Activated T-cell treated with anti-CD3 and anti-CD28 coated beads for 24 hours (primary cell): ENCODE data around the gene ST8SIA1.

Source experiments
- DNase-seq: peaks from one replicate; pipeline ENCODE4 v3.0.0-alpha.2; 2020; ENCODE audit warnings: low read depth

Gene ST8SIA1

GRCh38 chr12:22234561-22234960 lies 99.9 kb downstream of the ST8SIA1 start:
- DNase-seq, result no peak

GRCh38 chr12:22231836-22232235 lies 102.7 kb downstream of the ST8SIA1 start:
- no peak for DNase-seq

DNA sequence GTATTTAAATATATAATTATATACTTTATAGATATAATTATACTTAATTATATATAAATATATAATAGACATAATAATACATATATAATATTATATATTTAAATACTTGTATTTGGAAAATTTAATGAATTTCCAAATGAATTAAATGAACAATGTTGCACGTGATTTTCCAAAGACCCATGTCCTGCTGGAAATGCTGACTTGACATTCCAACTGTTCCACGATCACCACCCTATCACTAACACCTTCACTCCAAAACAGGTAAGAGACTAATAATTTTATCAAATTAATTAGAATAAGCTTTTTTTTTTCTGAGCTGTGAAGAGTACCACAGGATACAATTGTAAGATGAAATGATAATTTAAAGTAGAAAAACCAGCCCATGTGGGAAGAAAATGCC lies 103.4 kb downstream of the ST8SIA1 start:
- no peak for DNase-seq

- no peak for DNase-seq
Observed at GRCh38 chr12:22230280-22230794, 104.2 kb downstream of the ST8SIA1 start.

- DNase-seq, result no peak
Observed at GRCh38 chr12:22229652-22230279, 104.7 kb downstream of the ST8SIA1 start.

DNA sequence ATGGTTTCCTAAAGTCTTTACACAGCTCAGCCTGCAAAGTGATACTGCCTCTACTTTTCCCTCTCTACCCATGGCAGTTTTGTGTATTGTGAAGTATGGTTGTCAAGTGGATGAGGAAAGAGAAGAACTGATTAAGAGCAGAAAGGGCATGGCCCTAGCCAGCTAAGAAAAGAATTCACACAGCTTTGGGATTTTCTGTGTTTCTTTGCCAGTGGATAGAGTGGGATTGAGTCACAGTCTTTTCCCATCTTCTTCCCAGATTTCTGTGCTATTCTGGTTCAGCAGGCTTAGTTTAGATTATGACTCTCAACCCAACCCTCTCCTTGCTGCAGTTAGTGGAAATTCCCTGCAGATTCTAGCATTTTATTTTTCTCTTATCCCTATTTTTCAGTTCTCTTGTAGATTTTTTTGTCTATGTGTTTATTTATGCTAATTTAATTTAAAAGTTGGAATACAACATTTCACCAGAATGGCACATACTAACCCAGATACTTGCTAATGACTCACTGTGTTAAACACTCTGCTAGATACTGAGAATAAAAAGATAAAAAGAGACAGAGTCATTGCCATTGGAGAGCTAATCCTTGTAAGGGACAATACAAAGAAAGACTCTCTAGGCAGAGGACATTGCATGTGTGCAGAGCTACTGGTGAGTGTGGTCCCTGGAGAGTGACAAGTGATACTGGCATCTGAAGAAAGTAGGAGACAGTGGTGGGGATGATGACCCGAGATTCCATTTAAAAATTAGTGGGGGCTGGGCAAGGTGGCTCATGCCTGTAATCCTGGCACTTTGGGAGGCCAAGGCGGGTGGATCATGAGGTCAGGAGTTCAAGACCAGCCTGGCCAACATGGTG lies 106.3 kb downstream of the ST8SIA1 start:
- no peak for DNase-seq

DNA sequence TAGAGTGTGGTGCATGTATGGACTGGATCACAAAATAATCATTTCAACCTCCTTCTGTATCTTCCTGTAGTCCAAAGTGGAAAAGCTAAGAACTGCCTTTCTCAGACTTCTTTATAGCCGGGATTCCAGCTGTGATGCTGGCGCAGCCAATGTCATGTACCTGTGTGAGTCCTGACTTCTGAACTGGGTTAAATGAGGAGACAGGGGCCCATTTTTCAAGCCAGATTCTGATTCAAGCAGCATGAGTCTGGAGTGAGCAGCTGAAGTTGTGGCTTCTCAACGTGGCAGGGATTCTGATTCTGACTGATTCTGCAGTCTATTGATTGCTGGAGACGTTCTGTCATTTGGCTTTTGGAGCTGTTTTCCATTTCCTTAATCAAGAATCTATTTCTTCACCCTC lies 111.2 kb downstream of the ST8SIA1 start:
- DNase-seq, result no peak

DNA sequence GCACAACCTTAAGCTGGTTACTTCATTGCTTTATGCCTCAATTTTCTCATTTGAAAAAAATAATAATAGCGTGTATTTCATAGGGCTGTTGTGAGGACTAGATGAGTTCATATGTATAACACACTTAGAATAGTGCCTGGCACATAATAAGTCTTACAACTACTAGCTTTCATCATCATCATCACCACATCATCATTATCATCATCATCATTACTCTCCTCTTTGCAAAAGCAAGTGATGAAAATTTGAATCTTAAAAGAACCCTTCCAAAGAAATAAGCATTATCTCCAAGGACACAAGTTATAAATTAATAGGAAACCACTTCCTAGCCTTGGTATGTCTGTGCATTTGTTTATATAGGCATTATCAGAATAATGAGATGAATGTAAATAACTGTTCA lies 117.0 kb downstream of the ST8SIA1 start:
- no peak for DNase-seq

DNA sequence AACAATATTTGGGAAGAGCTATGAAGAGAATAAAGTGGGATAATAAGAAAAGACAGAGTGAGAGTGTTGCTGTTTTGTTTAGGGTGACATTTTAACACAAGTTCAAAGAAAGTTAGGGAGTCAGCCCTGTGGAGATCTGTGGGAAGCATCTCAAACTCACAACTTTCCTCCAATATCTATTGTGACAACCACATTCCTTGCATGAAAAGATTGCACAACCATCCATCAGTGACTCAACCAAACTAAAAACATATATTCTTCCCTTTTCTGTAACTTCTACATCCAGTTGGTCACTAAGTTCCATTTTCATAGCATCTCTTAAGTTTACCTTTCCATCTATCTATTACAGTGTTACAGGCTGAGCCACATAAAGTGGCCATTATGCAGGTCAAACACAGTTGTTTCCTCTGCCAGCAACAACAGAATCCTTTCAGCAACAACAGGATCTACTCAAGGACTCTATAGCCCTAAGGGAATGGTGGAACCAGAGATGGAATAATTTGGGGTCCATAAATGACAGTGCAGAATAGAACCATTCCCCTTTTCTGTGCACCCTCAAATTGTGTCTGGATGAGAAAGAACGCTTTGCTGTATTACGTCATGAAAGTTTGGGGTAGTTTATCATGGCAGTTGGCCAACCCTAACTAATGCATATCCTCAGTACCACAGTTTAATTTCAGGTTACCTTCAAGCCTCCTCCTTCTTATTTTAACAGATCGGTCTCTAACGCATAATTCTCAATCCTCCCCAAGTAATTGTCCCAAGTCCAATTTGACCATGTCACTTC lies 118.8 kb downstream of the ST8SIA1 start:
- no peak for DNase-seq

DNA sequence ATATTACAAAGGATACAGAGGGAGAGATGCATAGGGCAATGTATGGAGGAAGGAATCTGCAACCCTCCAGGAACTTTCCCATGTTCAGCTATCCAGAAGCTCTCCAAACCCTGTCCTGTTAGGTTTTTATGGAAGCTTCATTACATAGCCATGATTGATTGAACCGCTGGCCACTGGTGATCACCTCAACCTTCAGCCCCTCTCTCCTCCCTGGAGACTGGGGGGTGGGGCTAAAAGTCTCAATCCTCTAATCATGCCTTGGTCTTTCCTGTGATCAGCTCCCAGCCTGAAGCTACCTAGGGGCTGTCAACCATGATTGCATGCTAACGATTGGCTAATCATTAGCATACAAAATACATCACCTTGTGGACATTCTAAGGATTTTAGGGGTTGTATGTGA lies 123.4 kb downstream of the ST8SIA1 start:
- DNase-seq, result no peak

DNA sequence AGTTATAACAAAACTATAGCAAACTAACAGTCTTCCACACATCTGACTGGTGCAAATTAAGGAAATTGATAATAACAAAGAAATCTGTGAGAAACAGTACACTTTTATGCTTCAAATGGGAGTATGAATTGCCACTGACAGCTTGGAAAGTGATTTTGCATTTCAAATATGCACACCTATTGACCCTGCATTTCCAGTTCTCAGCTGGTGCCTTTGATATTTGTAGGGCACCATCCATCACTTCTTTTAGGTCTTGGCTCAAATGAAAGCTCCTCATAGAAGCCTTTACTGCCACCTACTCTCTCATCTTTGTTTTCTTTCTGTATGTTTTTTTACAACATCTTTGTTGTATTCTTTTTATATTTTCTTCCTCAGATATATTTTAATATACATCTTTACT lies 125.1 kb downstream of the ST8SIA1 start:
- no peak for DNase-seq

DNA sequence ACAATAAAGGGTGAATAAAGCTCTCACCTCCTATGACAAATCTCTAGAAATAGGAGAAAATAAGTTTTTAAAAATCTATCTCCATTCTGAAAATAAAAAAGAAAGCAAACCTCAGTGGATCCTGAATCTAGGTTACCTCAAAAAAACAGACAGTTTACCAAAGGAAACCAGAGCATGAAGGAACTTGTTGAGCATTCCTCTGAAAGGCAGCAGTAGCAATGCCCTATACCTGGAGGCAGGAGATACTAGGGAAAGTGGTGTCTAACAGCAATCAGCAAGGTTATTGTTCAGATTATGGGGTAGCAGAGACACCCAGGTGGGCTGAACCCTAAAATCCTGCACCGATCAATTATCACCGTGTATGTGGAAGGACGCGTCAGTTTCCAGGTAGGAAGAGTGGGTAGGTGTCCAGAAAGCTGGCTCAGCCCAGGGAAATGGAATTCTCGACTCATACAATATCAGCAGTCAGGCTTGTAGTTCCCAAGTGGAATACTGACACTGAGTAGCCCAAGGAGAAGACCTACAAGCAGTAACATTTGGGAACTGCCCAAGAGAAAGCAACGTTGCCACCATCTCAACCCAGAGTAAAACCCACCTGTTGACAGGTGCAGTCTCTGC lies 128.3 kb downstream of the ST8SIA1 start:
- no peak for DNase-seq

GRCh38 chr12:22204391-22204790 lies 130.1 kb downstream of the ST8SIA1 start:
- no peak for DNase-seq

- no peak for DNase-seq
Observed at GRCh38 chr12:22202847-22203246, 131.7 kb downstream of the ST8SIA1 start.

DNA sequence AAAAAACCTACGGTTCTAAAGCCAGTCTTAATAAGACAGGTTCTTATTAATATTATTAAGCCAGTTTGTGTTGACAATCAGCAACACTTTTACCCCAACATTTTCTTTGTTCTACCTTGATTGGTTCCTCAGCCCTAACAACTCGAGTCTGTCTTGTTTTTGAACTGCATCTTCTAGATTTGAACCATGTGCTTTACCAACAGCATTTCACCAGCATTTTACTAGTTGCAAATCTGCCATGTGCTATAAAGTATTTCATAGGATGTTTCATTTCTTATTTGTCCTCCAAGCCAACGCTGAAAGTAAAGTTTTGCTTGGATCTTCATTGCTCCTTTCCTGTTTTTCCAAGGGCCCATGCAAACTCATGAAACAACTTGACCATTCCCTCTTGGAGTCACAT lies 133.4 kb downstream of the ST8SIA1 start:
- DNase-seq, result no peak

GRCh38 chr12:22196236-22196635 lies 138.3 kb downstream of the ST8SIA1 start:
- DNase-seq, result no peak

DNA sequence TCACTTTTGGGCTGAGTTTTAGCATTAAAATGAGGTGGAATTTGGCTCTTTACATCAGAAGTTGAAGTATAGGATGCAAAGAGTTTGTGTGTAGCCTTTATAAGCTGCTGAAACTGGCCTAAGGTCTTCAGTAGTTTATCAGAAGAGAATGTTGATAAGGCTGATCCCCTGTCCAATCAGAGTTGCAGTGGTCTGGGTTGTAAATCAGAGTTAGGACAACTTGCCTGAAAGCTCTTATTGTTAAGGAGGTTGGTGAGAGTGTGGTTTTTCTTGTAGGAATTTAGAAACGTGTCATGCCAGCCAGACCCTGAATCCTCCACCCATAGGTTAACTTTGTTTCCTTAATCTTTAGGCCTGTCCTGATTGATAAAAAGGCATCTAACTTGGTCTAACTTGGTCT lies 143.5 kb downstream of the ST8SIA1 start:
- no peak for DNase-seq

DNA sequence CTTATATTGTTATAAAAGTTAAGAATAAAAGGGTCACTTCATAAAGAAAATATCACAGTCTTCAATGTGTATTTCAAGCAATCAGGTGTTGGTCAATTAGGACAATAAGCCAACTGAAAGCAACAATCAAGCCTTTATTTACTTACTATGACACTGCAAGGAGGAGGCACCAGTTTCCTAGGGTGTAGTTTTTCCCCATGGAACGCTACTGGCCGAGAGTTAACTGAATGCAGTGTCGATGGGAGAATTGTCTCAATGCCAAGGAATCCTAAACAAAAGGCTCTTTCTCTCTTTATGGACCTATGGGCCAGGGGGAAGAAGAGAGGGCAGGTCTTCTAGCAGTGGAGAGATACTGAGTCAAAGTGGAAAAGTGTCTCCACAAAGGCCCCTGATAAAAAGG lies 146.1 kb downstream of the ST8SIA1 start:
- DNase-seq, result no peak

GRCh38 chr12:22180705-22181104 lies 153.8 kb downstream of the ST8SIA1 start:
- no peak for DNase-seq

DNA sequence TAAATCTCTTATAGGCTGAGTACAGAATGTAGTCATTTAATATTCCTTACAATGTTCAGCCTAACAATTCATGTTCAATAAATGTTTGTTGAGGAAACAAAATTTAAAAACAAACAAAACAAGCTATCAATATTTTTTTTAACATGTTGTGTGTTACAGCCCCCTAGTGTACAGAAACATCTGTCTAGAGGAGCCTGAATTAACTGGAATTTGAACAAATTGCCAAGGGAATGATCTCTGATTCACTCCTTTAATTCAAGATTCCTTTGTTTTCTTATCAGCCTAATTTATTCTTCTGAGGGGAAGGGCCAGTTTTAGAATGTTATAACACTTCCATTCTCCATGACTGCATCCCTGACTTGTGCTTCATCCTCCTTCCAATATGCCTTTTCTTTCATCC lies 161.3 kb downstream of the ST8SIA1 start:
- DNase-seq, result no peak

DNA sequence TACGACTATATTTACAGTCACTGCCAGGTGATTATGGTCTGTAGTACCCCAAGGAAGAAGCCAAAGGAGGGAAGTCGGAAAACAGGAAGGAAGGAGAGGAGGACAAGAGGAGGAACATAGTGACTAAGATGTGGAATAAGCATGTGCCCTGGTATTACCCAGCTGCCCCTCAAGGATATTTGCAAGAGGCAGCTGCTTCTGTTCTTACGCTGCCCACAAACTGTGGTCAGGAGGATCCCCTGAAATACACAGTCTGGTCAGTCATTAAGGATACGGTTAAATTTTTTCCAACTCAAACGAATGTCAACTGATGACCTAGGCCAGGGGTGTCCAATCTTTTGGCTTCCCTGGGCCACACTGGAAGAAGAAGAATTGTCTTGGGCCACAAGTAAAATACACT lies 162.0 kb downstream of the ST8SIA1 start:
- DNase-seq, result no peak

GRCh38 chr12:22169376-22169775 lies 165.1 kb downstream of the ST8SIA1 start:
- DNase-seq, result no peak
